ENCODE measurements around the gene AUH.

DNA sequence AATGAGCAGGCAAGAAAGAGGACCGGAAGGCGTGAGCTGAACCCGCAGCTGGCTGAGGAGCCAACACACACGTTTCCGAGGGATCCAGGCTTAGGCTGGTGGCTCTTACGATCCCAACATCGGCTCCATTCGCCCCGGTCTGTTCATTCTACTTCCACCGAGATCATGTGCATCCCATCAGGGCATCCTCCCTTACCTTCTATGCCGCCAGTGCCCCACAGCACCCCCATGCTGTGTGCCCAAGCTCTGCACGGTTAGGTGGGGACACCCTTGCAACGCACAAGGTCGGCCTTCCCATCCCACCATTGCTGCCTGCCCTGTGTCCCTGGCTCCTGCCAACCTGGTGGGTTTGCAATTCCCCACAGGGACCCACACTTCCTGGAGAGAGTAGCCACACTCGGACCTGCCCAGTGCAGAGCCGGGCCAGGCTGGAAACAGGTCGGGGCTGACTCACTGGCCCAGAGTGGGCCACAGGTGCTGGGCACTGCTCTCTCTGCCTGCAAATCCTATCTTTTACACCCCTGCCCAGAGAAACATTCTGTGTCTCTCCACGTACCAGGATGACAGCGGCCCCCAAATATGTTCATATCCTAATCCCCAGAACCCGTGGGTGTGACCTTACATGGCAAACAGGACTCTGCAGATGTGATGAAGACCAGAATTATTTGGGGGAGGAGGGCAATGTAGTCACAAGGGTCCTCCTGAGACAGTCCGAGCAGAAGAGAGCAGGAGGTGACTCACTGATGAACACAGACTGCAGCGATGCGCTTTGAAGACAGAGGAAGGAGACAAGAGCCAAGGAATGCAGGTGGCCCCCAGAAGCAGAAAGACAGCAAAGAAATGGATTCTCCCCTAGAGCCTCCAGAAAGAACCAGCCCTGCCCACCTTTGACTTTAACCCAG is 182.2 kb downstream of the AUH start:
- TF ChIP-seq EZH2 (IDR thresholded peaks at IDR 0.05; ENCODE audit: insufficient read depth, poor library complexity, severe bottlenecking) (no peak), EZH2phosphoT487 (IDR thresholded peaks at IDR 0.05; ENCODE audit: insufficient read depth, low read depth) (no peak)
